ENCODE measurements around the gene NHS. TPM values are rescaled to one million over a fixed set of nuclear protein-coding genes. Genes with fewer than 3 reads are reported as not detected.

NHS gene
- total RNA-seq, 6 experiments from 2014 or later = 2.8 to 6.1 (median 4.9) TPM

- H3K9me3 Mint-ChIP-seq = no peaks in the 10 kb centered on the region
- TF ChIP-seq CTCF (IDR thresholded peaks at IDR 0.05) = no peak
- H3K4me1 Mint-ChIP-seq (ENCODE audit: low read depth) = no peaks in the 10 kb centered on the region
- peaks cover 7% of the 10 kb centered on the region for H3K27me3 Mint-ChIP-seq (ENCODE audit: insufficient read depth)
- no peak for DNase-seq
- H3K4me3 Mint-ChIP-seq = no peak overlapping the region
- H3K36me3 Mint-ChIP-seq (ENCODE audit: low read depth) = no peaks in the 10 kb centered on the region
- H3K27ac Mint-ChIP-seq = no peak overlapping the region
Measured at GRCh38 chrX:17759990-17760389, 385.0 kb downstream of the NHS start.

- H3K4me3 Mint-ChIP-seq = no peak overlapping the region
- H3K36me3 Mint-ChIP-seq (ENCODE audit: low read depth) = no peaks in the 10 kb centered on the region
- H3K27ac Mint-ChIP-seq = no peak overlapping the region
- no peaks in the 10 kb centered on the region for H3K27me3 Mint-ChIP-seq (ENCODE audit: insufficient read depth)
- no peak for TF ChIP-seq CTCF (IDR thresholded peaks at IDR 0.05)
- H3K4me1 Mint-ChIP-seq (ENCODE audit: low read depth) = no peaks in the 10 kb centered on the region
- no peaks in the 10 kb centered on the region for H3K9me3 Mint-ChIP-seq
- no peak for DNase-seq
Measured at GRCh38 chrX:17767734-17768133, 392.7 kb downstream of the NHS start.

- H3K4me3 Mint-ChIP-seq = no peak overlapping the region
- no peak overlapping the region for H3K27ac Mint-ChIP-seq
- H3K4me1 Mint-ChIP-seq (ENCODE audit: low read depth) = no peaks in the 10 kb centered on the region
- no peaks in the 10 kb centered on the region for H3K36me3 Mint-ChIP-seq (ENCODE audit: low read depth)
- no peak for TF ChIP-seq CTCF (IDR thresholded peaks at IDR 0.05)
- H3K27me3 Mint-ChIP-seq (ENCODE audit: insufficient read depth) = no peaks in the 10 kb centered on the region
- DNase-seq = no peak
- no peaks in the 10 kb centered on the region for H3K9me3 Mint-ChIP-seq
Measured at GRCh38 chrX:17768997-17769396, 394.0 kb downstream of the NHS start.

- Mint-ChIP-seq H3K27me3 (ENCODE audit: insufficient read depth) (no peaks in the 10 kb centered on the region), H3K27ac (no peak overlapping the region), H3K4me3 (no peak overlapping the region), H3K9me3 (no peaks in the 10 kb centered on the region), H3K36me3 (ENCODE audit: low read depth) (no peaks in the 10 kb centered on the region), H3K4me1 (ENCODE audit: low read depth) (no peaks in the 10 kb centered on the region)
- no peak for DNase-seq
- no peak for TF ChIP-seq CTCF (IDR thresholded peaks at IDR 0.05)
Measured at GRCh38 chrX:17769701-17770269, 394.8 kb downstream of the NHS start.

GRCh38 chrX:17773221-17773876 is 398.3 kb downstream of the NHS start:
- no peak for DNase-seq
- H3K4me3 Mint-ChIP-seq = no peak overlapping the region

More at GRCh38 chrX:17773221-17773876, 398.3 kb downstream of the NHS start:
- no peak overlapping the region for H3K27ac Mint-ChIP-seq
- TF ChIP-seq CTCF (IDR thresholded peaks at IDR 0.05) = no peak
- H3K36me3 Mint-ChIP-seq (ENCODE audit: low read depth) = no peaks in the 10 kb centered on the region
- H3K27me3 Mint-ChIP-seq (ENCODE audit: insufficient read depth) = peaks cover 2% of the 10 kb centered on the region; the same call in 1 of the 2 replicates
- no peaks in the 10 kb centered on the region for H3K4me1 Mint-ChIP-seq (ENCODE audit: low read depth)
- no peaks in the 10 kb centered on the region for H3K9me3 Mint-ChIP-seq

All from HFFc6 (cell line).